HG03045 (cell line): ENCODE data around the gene RAD52.

Experiments used
- ATAC-seq: cut with Tn5 transposase; IDR thresholded peaks from one replicate; pipeline ENCODE4 v1.9.1; 2021; ENCODE audit warnings: mild to moderate bottlenecking, moderate library complexity; ENCODE audit not compliant: unreplicated experiment

Gene RAD52

GRCh38 chr12:879641-880040 is 69.9 kb downstream of the RAD52 start:
- ATAC-seq, result no peak

- ATAC-seq, result no peak
These were observed 75.5 kb downstream of the RAD52 start for GRCh38 chr12:873954-874353.

GRCh38 chr12:870378-870777 is 79.1 kb downstream of the RAD52 start:
- no peak for ATAC-seq

- no peak for ATAC-seq
These were observed 80.8 kb downstream of the RAD52 start for GRCh38 chr12:868722-869121.

GRCh38 chr12:867905-868304 is 81.6 kb downstream of the RAD52 start:
- ATAC-seq, result no peak

- no peak for ATAC-seq
These were observed 83.9 kb downstream of the RAD52 start for GRCh38 chr12:865614-866013.

- ATAC-seq, result no peak
These were observed 86.2 kb downstream of the RAD52 start for GRCh38 chr12:863285-863684.

- no peak for ATAC-seq
These were observed 87.1 kb downstream of the RAD52 start for GRCh38 chr12:862303-862911.
